Esophagus muscularis mucosa (tissue), 3 donors: ENCODE measurements around the gene SCCPDH.

Source experiments
- POLR2A ChIP-seq: fragments of 450-650 bp; IDR thresholded peaks from one replicate; pipeline ENCODE4 v1.6.1; 2017; ENCODE audit warnings: antibody characterized with exemption, moderate library complexity, mild to moderate bottlenecking, low read depth
- TF ChIP-seq, protein P1 (sequence below), 3 experiments: fragments of 200-600 bp in 2 of 3; fragments of 450-650 bp in 1 of 3; sonication (generic) in 2 of 3; IDR thresholded peaks; one replicate each; pipeline ENCODE4 v1.5.1; 2017 to 2019; ENCODE audit warnings: antibody characterized with exemption in 3 of 3, mild to moderate bottlenecking in 2 of 3, moderate library complexity in 1 of 3

DNA sequence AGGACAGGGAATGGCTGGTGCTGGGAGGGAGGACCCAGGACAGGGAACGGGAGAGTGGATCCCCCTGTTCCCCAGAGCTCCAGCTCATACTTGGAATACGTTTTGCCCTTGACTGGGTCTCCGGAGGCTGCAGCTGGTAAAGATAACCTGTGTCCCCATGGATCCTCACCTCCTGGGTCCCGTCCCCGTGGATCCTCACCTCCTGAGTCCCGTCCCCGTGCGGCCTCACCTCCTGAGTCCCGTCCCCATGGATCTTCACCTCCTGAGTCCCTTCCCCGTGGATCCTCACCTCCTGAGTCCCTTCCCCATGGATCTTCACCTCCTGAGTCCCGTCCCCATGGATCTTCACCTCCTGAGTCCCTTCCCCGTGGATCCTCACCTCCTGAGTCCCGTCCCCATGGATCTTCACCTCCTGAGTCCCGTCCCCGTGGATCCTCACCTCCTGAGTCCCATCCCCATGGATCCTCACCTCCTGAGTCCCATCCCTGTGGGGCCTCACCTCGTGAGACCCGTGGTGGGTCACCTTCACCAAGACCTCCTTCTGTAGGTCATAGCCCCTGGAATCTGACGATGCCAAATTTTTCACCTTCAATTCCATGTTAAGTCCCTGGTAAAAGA is 61.4 kb downstream of the SCCPDH start:
- TF ChIP-seq, protein P1, sequence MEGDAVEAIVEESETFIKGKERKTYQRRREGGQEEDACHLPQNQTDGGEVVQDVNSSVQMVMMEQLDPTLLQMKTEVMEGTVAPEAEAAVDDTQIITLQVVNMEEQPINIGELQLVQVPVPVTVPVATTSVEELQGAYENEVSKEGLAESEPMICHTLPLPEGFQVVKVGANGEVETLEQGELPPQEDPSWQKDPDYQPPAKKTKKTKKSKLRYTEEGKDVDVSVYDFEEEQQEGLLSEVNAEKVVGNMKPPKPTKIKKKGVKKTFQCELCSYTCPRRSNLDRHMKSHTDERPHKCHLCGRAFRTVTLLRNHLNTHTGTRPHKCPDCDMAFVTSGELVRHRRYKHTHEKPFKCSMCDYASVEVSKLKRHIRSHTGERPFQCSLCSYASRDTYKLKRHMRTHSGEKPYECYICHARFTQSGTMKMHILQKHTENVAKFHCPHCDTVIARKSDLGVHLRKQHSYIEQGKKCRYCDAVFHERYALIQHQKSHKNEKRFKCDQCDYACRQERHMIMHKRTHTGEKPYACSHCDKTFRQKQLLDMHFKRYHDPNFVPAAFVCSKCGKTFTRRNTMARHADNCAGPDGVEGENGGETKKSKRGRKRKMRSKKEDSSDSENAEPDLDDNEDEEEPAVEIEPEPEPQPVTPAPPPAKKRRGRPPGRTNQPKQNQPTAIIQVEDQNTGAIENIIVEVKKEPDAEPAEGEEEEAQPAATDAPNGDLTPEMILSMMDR (IDR thresholded peaks at IDR 0.05), result no peak
- no peak for TF ChIP-seq POLR2A
